Keratinocyte (primary cell): ENCODE results near the gene SLC5A5. TPM values are rescaled to one million over a fixed set of nuclear protein-coding genes. Genes with fewer than 3 reads are reported as not detected.
"Not testable (repeated sequence)": the region's sequence is repeated elsewhere in the genome, so short reads cannot be mapped to it uniquely, and the experiment has no call there.

ENCODE experiments used
- DNase-seq: peaks from one replicate; pipeline ENCODE4 v3.0.0-alpha.2; 2011; ENCODE audit warnings: low read depth, missing footprints, low spot score
- FAIRE-seq: peaks from 2 replicates; lab custom pipeline; 2011; peaks lifted over from hg19 to GRCh38; lab: Jason Lieb, UNC
- H2AFZ ChIP-seq: 2 replicates; pipeline ENCODE4 v1.6.0; 2012; ENCODE audit warnings: low read length, control low read depth, inconsistent platforms; ENCODE audit not compliant: control insufficient read depth
- H3K27ac ChIP-seq: 2 replicates; pipeline ENCODE4 v1.5.1; 2011; ENCODE audit warnings: low read length; ENCODE audit not compliant: control insufficient read depth, insufficient read depth
- H3K27me3 ChIP-seq: 3 replicates; pipeline ENCODE4 v1.6.0; 2011; ENCODE audit warnings: low read length; ENCODE audit not compliant: control insufficient read depth, insufficient read depth; ENCODE audit errors: extremely low read depth
- H3K36me3 ChIP-seq, 2 experiments: 2 replicates in 1 of 2; 3 replicates in 1 of 2; pipeline ENCODE4 v1.5.1; 2011; ENCODE audit warnings: low read length in 2 of 2, mild to moderate bottlenecking in 1 of 2; ENCODE audit not compliant: control insufficient read depth in 2 of 2, insufficient read depth in 2 of 2; ENCODE audit errors: extremely low read depth in 1 of 2
- H3K4me1 ChIP-seq: 3 replicates; pipeline ENCODE4 v1.5.1; 2011; ENCODE audit warnings: low read length; ENCODE audit not compliant: control insufficient read depth, insufficient read depth; ENCODE audit errors: extremely low read depth
- H3K4me2 ChIP-seq: 3 replicates; pipeline ENCODE4 v1.6.0; 2011; ENCODE audit warnings: low read depth, low read length; ENCODE audit not compliant: control insufficient read depth, insufficient read depth; ENCODE audit errors: extremely low read depth
- H3K4me3 ChIP-seq, 3 experiments: fragments of 200-600 bp in 1 of 3; sonication (generic) in 1 of 3; 2 replicates in 2 of 3; 3 replicates in 1 of 3; pipeline ENCODE4 v1.5.1; 2011 to 2016; ENCODE audit warnings: low read length in 3 of 3, mild to moderate bottlenecking in 3 of 3, control low read depth in 2 of 3, inconsistent platforms in 1 of 3, low read depth in 1 of 3, mixed read lengths in 1 of 3, mixed run types in 1 of 3, moderate library complexity in 1 of 3; ENCODE audit not compliant: control insufficient read depth in 2 of 3, insufficient read depth in 2 of 3; ENCODE audit errors: extremely low read depth in 1 of 3
- H3K79me2 ChIP-seq: 2 replicates; pipeline ENCODE4 v1.6.0; 2012; ENCODE audit warnings: low read length; ENCODE audit not compliant: control insufficient read depth, insufficient read depth
- H3K9ac ChIP-seq: 3 replicates; pipeline ENCODE4 v1.6.0; 2011; ENCODE audit warnings: low read length; ENCODE audit not compliant: control insufficient read depth, insufficient read depth; ENCODE audit errors: extremely low read depth
- H3K9me1 ChIP-seq: 3 replicates; pipeline ENCODE4 v1.6.0; 2011; ENCODE audit warnings: low read length; ENCODE audit not compliant: control insufficient read depth, insufficient read depth; ENCODE audit errors: extremely low read depth
- H3K9me3 ChIP-seq: 2 replicates; pipeline ENCODE4 v1.5.1; 2012; ENCODE audit warnings: low read depth, low read length; ENCODE audit not compliant: control insufficient read depth
- H4K20me1 ChIP-seq: 3 replicates; pipeline ENCODE4 v1.6.0; 2011; ENCODE audit warnings: low read length; ENCODE audit not compliant: control insufficient read depth, insufficient read depth; ENCODE audit errors: extremely low read depth
- EZH2 ChIP-seq: IDR thresholded peaks from one replicate; pipeline ENCODE4 v1.6.1; 2012; ENCODE audit warnings: inconsistent platforms, mild to moderate bottlenecking, low read length, moderate library complexity
- dilution Hi-C: fragments of 300-500 bp; cut with MboI; formaldehyde crosslinking; loops from one replicate; pipeline ENCODE4 v1.7.0; 2020; ENCODE audit warnings: low sequenced_read_pairs; ENCODE audit not compliant: extremely low pct_ligation_motif_present
- polyA plus RNA-seq, 5 experiments: library from polyadenylated mRNA; depleted of rRNA in 3 of 5; stranded (reverse) in 3 of 5; stranded (forward) in 1 of 5; unstranded in 1 of 5; fragments of >200 nt; gene quantifications; 1 replicate in 1 of 5; 2 replicates in 3 of 5; 3 replicates in 1 of 5; pipeline versions ENCODE4 v1.2.1 to v1.2.3, GENCODE V29; 2011 to 2012; ENCODE audit warnings: missing spikeins in 2 of 5, low read depth in 1 of 5, low replicate concordance in 1 of 5
- TF ChIP-seq, protein P1 (sequence below), 3 experiments: IDR thresholded peaks in 1 of 3; conservative IDR thresholded peaks in 1 of 3; optimal IDR thresholded peaks in 1 of 3; 2 replicates in 2 of 3; 3 replicates in 1 of 3; pipeline versions ENCODE3 to v1.5.1; 2011; ENCODE audit warnings: low read length in 3 of 3, mild to moderate bottlenecking in 3 of 3, moderate library complexity in 2 of 3, control low read depth in 1 of 3, inconsistent platforms in 1 of 3; ENCODE audit not compliant: insufficient read depth in 2 of 3; ENCODE audit errors: extremely low read depth in 1 of 3

SLC5A5 gene
- polyA plus RNA-seq, 1 donor (not counting 4 experiments of a cell fraction or from before 2014, with no cell fraction given) = not detected

GRCh38 chr19:17883627-17884410, 12.1 kb downstream of the SLC5A5 start:
- H3K9me1 ChIP-seq = no peaks in the 10 kb centered on the region
- FAIRE-seq = no peak
- H3K27ac ChIP-seq = no peak overlapping the region
- DNase-seq = no peak
- H3K36me3 ChIP-seq = no peaks in the 10 kb centered on the region
- no peaks in the 10 kb centered on the region for H4K20me1 ChIP-seq
- H3K4me1 ChIP-seq = no peaks in the 10 kb centered on the region
- H3K4me2 ChIP-seq = no peak overlapping the region
- no peaks in the 10 kb centered on the region for H3K79me2 ChIP-seq
- H3K9ac ChIP-seq = no peak overlapping the region
- H3K9me3 ChIP-seq = no peaks in the 10 kb centered on the region
- dilution Hi-C loops = no loop called here
- TF ChIP-seq, protein P1, sequence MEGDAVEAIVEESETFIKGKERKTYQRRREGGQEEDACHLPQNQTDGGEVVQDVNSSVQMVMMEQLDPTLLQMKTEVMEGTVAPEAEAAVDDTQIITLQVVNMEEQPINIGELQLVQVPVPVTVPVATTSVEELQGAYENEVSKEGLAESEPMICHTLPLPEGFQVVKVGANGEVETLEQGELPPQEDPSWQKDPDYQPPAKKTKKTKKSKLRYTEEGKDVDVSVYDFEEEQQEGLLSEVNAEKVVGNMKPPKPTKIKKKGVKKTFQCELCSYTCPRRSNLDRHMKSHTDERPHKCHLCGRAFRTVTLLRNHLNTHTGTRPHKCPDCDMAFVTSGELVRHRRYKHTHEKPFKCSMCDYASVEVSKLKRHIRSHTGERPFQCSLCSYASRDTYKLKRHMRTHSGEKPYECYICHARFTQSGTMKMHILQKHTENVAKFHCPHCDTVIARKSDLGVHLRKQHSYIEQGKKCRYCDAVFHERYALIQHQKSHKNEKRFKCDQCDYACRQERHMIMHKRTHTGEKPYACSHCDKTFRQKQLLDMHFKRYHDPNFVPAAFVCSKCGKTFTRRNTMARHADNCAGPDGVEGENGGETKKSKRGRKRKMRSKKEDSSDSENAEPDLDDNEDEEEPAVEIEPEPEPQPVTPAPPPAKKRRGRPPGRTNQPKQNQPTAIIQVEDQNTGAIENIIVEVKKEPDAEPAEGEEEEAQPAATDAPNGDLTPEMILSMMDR (optimal IDR thresholded peaks at IDR 0.05 in 1 of 3, IDR thresholded peaks at IDR 0.05 in 1 of 3, conservative IDR thresholded peaks at IDR 0.05 in 1 of 3; ENCODE audit: extremely low read depth in 1 of 3, insufficient read depth in 2 of 3, low read length in 3 of 3) = no peak
- no peak for TF ChIP-seq EZH2
- no peaks in the 10 kb centered on the region for H3K27me3 ChIP-seq
- no peak overlapping the region for H3K4me3 ChIP-seq
- no peak overlapping the region for H2AFZ ChIP-seq

GRCh38 chr19:17886515-17886914, 14.8 kb downstream of the SLC5A5 start:
- Histone ChIP-seq H4K20me1 (peaks cover 5% of the 10 kb centered on the region), H3K79me2 (no peaks in the 10 kb centered on the region), H3K4me3 (no peak overlapping the region), H3K9ac (no peak overlapping the region), H3K4me1 (no peaks in the 10 kb centered on the region), H3K9me3 (no peaks in the 10 kb centered on the region), H3K36me3 (no peaks in the 10 kb centered on the region), H3K4me2 (no peak overlapping the region), H3K27me3 (no peaks in the 10 kb centered on the region), H3K27ac (no peak overlapping the region), H3K9me1 (no peaks in the 10 kb centered on the region), H2AFZ (no peak overlapping the region)
- no peak for DNase-seq
- no peak for TF ChIP-seq EZH2
- TF ChIP-seq, protein P1 (optimal IDR thresholded peaks at IDR 0.05 in 1 of 3, IDR thresholded peaks at IDR 0.05 in 1 of 3, conservative IDR thresholded peaks at IDR 0.05 in 1 of 3; ENCODE audit: extremely low read depth in 1 of 3, insufficient read depth in 2 of 3, low read length in 3 of 3) = no peak
- dilution Hi-C loops = no loop called here
- FAIRE-seq = no peak

GRCh38 chr19:17887221-17887620, 15.5 kb downstream of the SLC5A5 start:
- H3K9me3 ChIP-seq, dilution Hi-C loops, DNase-seq, FAIRE-seq, H4K20me1 ChIP-seq, H3K9ac ChIP-seq, H3K4me3 ChIP-seq, H3K9me1 ChIP-seq, H3K27me3 ChIP-seq, H3K36me3 ChIP-seq, H3K27ac ChIP-seq, H3K79me2 ChIP-seq, H3K4me2 ChIP-seq, H3K4me1 ChIP-seq, H2AFZ ChIP-seq: not testable (repeated sequence)
